Thyroid gland (tissue), 4 donors: ENCODE results near the gene MPP2.

Source experiments
- CTCF ChIP-seq, 6 experiments: fragments of 200-600 bp in 3 of 6; fragments of 450-650 bp in 3 of 6; sonication (generic) in 3 of 6; IDR thresholded peaks; one replicate each; pipeline ENCODE4 v1.5.1; 2016 to 2019; ENCODE audit warnings: antibody characterized with exemption in 6 of 6, mild to moderate bottlenecking in 2 of 6, inconsistent platforms in 1 of 6, moderate library complexity in 1 of 6
- POLR2A ChIP-seq, 2 donors: fragments of 450-650 bp; IDR thresholded peaks; one replicate each; pipeline ENCODE4 v1.6.1; 2017; ENCODE audit warnings: antibody characterized with exemption in 2 of 2, mild to moderate bottlenecking in 2 of 2, moderate library complexity in 1 of 2

- TF ChIP-seq CTCF (IDR thresholded peaks at IDR 0.05) (no peak), POLR2A (IDR thresholded peaks at IDR 0.05) (no peak)
Measured at GRCh38 chr17:43861960-43862359, 45.4 kb downstream of the MPP2 start.
